ENCODE results near the gene POP5. TPM values are rescaled to one million over a fixed set of nuclear protein-coding genes. Genes with fewer than 3 reads are reported as not detected.

Gene POP5
- polyA plus RNA-seq, 3 donors: 57.2 to 78.7 (median 61.2) TPM

Other genes starting within 250 kb of the POP5 start
- not detected for gene MSI1, start 212.2 kb downstream of the POP5 start, polyA plus RNA-seq
- gene COX6A1, start 143.3 kb downstream of the POP5 start, polyA plus RNA-seq: 100 to 1,000 TPM; 345 to 924 (median 901) TPM
- gene TRIAP1, start 135.0 kb downstream of the POP5 start, polyA plus RNA-seq: 10 to 100 TPM; 11.3 to 61.9 (median 57.0) TPM
- 10 to 100 TPM; 10.7 to 13.8 (median 11.3) TPM for gene GATC, start 135.0 kb downstream of the POP5 start, polyA plus RNA-seq
- 100 to 1,000 TPM; 127 to 218 (median 200) TPM for gene SRSF9, start 111.7 kb downstream of the POP5 start, polyA plus RNA-seq
- gene DYNLL1, start 85.3 kb downstream of the POP5 start, polyA plus RNA-seq: 100 to 1,000 TPM; 184 to 504 (median 486) TPM
- 10 to 100 TPM in 2 of 3 donors, 1 to 10 TPM in 1; 9.3 to 38.9 (median 30.6) TPM for gene COQ5, start 52.2 kb downstream of the POP5 start, polyA plus RNA-seq
- 100 to 1,000 TPM in 2 of 3 donors, 10 to 100 TPM in 1; 62.4 to 178 (median 106) TPM for gene RNF10, start 47.0 kb downstream of the POP5 start, polyA plus RNA-seq
- under 1 TPM in 2 of 3 donors, not detected in 1; 0.19 to 0.43 TPM for gene CABP1, start 59.2 kb upstream of the POP5 start, polyA plus RNA-seq
- 10 to 100 TPM; 10.9 to 79.5 (median 65.3) TPM for gene MLEC, start 105.7 kb upstream of the POP5 start, polyA plus RNA-seq
- gene UNC119B, start 129.1 kb upstream of the POP5 start, polyA plus RNA-seq: 1 to 10 TPM; 1.1 to 9.1 (median 2.1) TPM
- gene ACADS, start 144.4 kb upstream of the POP5 start, polyA plus RNA-seq: 10 to 100 TPM in 2 of 3 donors, 1 to 10 TPM in 1; 9.2 to 25.1 (median 18.2) TPM

Measured in CD14-positive monocyte (primary cell).